ENCODE measurements around the gene ZSWIM2. TPM values are rescaled to one million over a fixed set of nuclear protein-coding genes. Genes with fewer than 3 reads are reported as not detected.

ZSWIM2 gene
- polyA plus RNA-seq, 1 donor from 2014 or later: not detected

- H3K79me2 ChIP-seq (replicated peaks; ENCODE audit: insufficient read depth, low read length): no peaks in the 10 kb centered on the region
- H3K9ac ChIP-seq (ENCODE audit: low read length): no peak overlapping the region
- H3K9me3 ChIP-seq (ENCODE audit: low read length): no peaks in the 10 kb centered on the region
- H2AFZ ChIP-seq (ENCODE audit: low read depth, low read length): no peak overlapping the region
- H3K27me3 ChIP-seq (ENCODE audit: insufficient read depth, low read depth, low read length): no peaks in the 10 kb centered on the region
- H3K9me2 ChIP-seq (ENCODE audit: insufficient read depth, low read length): no peaks in the 10 kb centered on the region
- TF ChIP-seq POLR2AphosphoS5 (IDR thresholded peaks at IDR 0.05) (no peak), EZH2 (IDR thresholded peaks at IDR 0.05; ENCODE audit: borderline replicate concordance, insufficient read depth, low read length, poor library complexity, severe bottlenecking) (no peak), TAF1 (IDR thresholded peaks at IDR 0.05; ENCODE audit: low read depth) (no peak), RAD21 (conservative IDR thresholded peaks at IDR 0.05) (no peak), EP300 (conservative IDR thresholded peaks at IDR 0.05; ENCODE audit: poor library complexity, severe bottlenecking) (no peak), SMC3 (conservative IDR thresholded peaks at IDR 0.05; ENCODE audit: poor library complexity) (no peak), REST (IDR thresholded peaks at IDR 0.05; ENCODE audit: borderline replicate concordance) (no peak), MXI1 (conservative IDR thresholded peaks at IDR 0.05; ENCODE audit: poor library complexity, severe bottlenecking) (no peak)
- TF ChIP-seq, protein P1, sequence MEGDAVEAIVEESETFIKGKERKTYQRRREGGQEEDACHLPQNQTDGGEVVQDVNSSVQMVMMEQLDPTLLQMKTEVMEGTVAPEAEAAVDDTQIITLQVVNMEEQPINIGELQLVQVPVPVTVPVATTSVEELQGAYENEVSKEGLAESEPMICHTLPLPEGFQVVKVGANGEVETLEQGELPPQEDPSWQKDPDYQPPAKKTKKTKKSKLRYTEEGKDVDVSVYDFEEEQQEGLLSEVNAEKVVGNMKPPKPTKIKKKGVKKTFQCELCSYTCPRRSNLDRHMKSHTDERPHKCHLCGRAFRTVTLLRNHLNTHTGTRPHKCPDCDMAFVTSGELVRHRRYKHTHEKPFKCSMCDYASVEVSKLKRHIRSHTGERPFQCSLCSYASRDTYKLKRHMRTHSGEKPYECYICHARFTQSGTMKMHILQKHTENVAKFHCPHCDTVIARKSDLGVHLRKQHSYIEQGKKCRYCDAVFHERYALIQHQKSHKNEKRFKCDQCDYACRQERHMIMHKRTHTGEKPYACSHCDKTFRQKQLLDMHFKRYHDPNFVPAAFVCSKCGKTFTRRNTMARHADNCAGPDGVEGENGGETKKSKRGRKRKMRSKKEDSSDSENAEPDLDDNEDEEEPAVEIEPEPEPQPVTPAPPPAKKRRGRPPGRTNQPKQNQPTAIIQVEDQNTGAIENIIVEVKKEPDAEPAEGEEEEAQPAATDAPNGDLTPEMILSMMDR (IDR thresholded peaks at IDR 0.05; ENCODE audit: poor library complexity, severe bottlenecking): no peak
- H4K20me1 ChIP-seq (ENCODE audit: insufficient read depth): no peaks in the 10 kb centered on the region
- no peaks in the 10 kb centered on the region for H3K36me3 ChIP-seq (ENCODE audit: insufficient read depth, low read length)
- no peak overlapping the region for H3K27ac ChIP-seq (ENCODE audit: low read length)
- H3K4me3 ChIP-seq (ENCODE audit: low read length): no peak overlapping the region
- H3K4me2 ChIP-seq (ENCODE audit: low read length): no peak overlapping the region
- H3F3A ChIP-seq (ENCODE audit: insufficient read depth, low read length, poor library complexity, severe bottlenecking): no peaks in the 10 kb centered on the region
These were observed 25.7 kb upstream of the ZSWIM2 start for GRCh38 chr2:186874713-186875112.

DNA sequence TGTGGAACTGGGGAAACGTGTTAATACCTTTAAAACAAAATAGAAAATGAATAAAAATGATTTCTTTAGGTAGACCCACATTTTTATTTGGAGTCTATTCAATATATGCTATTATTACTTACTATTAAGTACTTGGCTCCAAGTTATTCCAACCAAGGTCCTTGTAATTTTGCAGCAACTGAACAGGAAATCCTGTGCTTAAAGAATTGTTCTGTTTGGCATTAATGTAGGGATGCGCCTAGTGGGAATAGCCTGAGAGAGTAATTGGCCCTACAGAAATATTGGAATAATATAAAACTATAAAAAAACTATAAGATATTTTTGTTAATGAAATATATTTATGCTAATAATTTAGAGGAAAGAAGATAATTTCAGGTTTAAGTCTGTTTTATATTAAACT is 22.9 kb upstream of the ZSWIM2 start:
- H3K36me3 ChIP-seq (ENCODE audit: insufficient read depth, low read length): no peaks in the 10 kb centered on the region
- no peaks in the 10 kb centered on the region for H3K79me2 ChIP-seq (replicated peaks; ENCODE audit: insufficient read depth, low read length)
- no peak overlapping the region for H3K4me2 ChIP-seq (ENCODE audit: low read length)
- no peak overlapping the region for H3K27ac ChIP-seq (ENCODE audit: low read length)
- no peaks in the 10 kb centered on the region for H3K27me3 ChIP-seq (ENCODE audit: insufficient read depth, low read depth, low read length)
- no peak overlapping the region for H3K9ac ChIP-seq (ENCODE audit: low read length)
- H3K4me3 ChIP-seq (ENCODE audit: low read length): no peak overlapping the region
- no peak overlapping the region for H2AFZ ChIP-seq (ENCODE audit: low read depth, low read length)
- no peaks in the 10 kb centered on the region for H3K9me2 ChIP-seq (ENCODE audit: insufficient read depth, low read length)
- H3K9me3 ChIP-seq (ENCODE audit: low read length): no peaks in the 10 kb centered on the region
- H3F3A ChIP-seq (ENCODE audit: insufficient read depth, low read length, poor library complexity, severe bottlenecking): no peaks in the 10 kb centered on the region
- TF ChIP-seq EZH2 (IDR thresholded peaks at IDR 0.05; ENCODE audit: borderline replicate concordance, insufficient read depth, low read length, poor library complexity, severe bottlenecking): no peak
- TF ChIP-seq, protein P1 (IDR thresholded peaks at IDR 0.05; ENCODE audit: poor library complexity, severe bottlenecking): no peak
- TF ChIP-seq MXI1 (conservative IDR thresholded peaks at IDR 0.05; ENCODE audit: poor library complexity, severe bottlenecking): no peak
- no peak for TF ChIP-seq POLR2AphosphoS5 (IDR thresholded peaks at IDR 0.05)
- TF ChIP-seq TAF1 (IDR thresholded peaks at IDR 0.05; ENCODE audit: low read depth): no peak
- TF ChIP-seq RAD21 (conservative IDR thresholded peaks at IDR 0.05): no peak
- no peak for TF ChIP-seq EP300 (conservative IDR thresholded peaks at IDR 0.05; ENCODE audit: poor library complexity, severe bottlenecking)
- no peak for TF ChIP-seq REST (IDR thresholded peaks at IDR 0.05; ENCODE audit: borderline replicate concordance)
- TF ChIP-seq SMC3 (conservative IDR thresholded peaks at IDR 0.05; ENCODE audit: poor library complexity): no peak
- H4K20me1 ChIP-seq (ENCODE audit: insufficient read depth): no peaks in the 10 kb centered on the region
